ENCODE data around the gene BLOC1S1.

The BLOC1S1 gene

GRCh38 chr12:55715833-55716581 is at the start of gene BLOC1S1:
TSS of gene BLOC1S1 (plus strand) at chr12:55716046. CDS start at chr12:55716052, 6 bp downstream.
- DNase-seq, result peak; percentile 76

DNA sequence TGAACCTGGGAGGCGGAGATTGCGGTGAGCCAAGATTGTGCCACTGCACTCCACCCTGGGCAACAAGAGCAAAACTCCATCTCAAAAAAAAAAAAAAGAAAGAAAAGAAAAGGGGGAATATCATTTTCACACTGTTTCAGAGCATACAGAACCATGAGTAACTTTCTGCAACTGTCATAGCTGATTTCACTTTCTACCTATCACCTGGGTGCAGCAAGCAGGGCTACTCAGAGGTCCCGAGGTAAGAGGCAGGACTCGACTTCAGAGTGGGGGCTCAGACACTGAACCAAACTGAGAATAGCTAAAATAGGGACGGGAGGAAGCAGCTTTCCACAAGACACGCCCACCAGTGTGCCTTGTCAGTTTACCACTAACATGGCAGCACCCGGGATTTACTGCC is 49.3 kb upstream of the BLOC1S1 start:
- DNase-seq, result no peak

- no peak for DNase-seq
Observed at GRCh38 chr12:55670276-55670675, 45.6 kb upstream of the BLOC1S1 start.

GRCh38 chr12:55671746-55672145 is 44.1 kb upstream of the BLOC1S1 start:
- DNase-seq, result no peak

DNA sequence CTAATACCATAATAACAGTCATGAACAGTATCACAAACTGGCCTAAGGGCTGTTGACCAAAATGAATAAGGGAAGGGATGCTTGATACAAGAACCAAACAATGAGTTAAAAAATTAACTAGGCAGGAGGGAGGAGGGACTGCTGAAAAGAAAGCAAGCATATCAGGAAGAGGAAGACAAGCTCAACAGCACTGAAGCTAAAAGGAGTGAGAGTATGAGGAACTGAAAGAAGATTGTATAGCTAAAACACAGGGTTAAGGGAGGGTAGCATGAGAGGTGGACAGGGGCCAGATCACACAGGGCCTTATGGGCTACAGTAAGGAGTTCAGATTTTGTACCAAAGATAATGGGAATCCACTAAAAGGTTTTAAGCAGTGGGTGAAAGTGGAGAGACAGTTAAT is 42.2 kb upstream of the BLOC1S1 start:
- DNase-seq, result no peak

- no peak for DNase-seq
Observed at GRCh38 chr12:55675666-55676065, 40.2 kb upstream of the BLOC1S1 start.

- DNase-seq, result no peak
Observed at GRCh38 chr12:55676707-55677106, 39.1 kb upstream of the BLOC1S1 start.

DNA sequence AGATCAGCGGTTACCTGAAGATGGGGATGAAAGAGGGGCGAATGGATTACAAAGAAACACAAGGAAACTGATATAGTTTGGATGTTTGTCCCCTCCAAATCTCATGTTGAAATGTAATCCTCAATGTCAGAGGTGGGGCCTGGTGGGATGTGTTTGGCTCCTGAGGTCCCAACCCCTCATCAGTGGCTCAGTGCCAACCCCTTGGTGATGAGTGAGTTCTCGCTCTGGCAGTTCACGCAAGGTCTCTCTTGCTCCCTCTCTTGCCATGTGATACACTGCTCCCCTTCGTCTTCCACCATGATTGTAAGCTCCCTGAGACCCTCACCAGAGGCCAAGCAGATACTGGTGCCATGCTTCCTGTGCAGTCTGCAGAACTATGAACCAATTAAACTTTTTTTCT is 36.2 kb upstream of the BLOC1S1 start:
- no peak for DNase-seq

GRCh38 chr12:55681142-55682077 is 34.4 kb upstream of the BLOC1S1 start:
- no peak for DNase-seq

GRCh38 chr12:55682087-55682796 is 33.6 kb upstream of the BLOC1S1 start:
- no peak for DNase-seq

GRCh38 chr12:55683676-55684075 is 32.2 kb upstream of the BLOC1S1 start:
- DNase-seq, result no peak

DNA sequence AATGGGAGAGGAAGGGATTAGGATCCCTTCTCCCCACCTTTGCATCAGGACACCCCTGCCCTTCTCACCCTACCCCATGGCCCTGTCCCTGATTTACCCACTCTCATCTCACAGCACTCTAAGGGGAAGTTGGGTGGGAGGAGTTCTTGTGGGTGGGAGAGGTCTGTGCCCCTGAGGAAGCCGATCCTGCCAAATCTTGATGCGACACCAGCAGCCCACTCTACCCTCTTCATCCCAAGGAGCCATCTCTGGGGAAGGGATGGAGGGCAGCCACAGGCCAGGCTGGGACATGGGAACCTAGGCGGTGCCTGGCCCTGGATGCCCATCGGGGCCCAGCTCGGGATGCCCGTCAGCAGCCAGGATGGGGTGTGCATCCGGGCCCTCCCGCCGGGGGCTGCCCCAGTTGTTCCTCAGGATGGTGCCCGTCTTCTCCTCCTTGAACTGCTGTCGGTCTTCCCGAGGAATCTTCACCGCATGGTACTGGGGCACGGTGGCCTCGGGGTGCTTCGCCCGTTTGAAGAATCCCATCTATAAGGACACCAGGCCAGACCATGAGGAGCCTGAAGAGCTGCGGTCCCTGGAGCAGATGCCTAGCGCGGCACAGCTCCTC is 31.0 kb upstream of the BLOC1S1 start:
- no peak for DNase-seq

- DNase-seq, result no peak
Observed at GRCh38 chr12:55685671-55686070, 30.2 kb upstream of the BLOC1S1 start.

- no peak for DNase-seq
Observed at GRCh38 chr12:55686366-55687010, 29.4 kb upstream of the BLOC1S1 start.

DNA sequence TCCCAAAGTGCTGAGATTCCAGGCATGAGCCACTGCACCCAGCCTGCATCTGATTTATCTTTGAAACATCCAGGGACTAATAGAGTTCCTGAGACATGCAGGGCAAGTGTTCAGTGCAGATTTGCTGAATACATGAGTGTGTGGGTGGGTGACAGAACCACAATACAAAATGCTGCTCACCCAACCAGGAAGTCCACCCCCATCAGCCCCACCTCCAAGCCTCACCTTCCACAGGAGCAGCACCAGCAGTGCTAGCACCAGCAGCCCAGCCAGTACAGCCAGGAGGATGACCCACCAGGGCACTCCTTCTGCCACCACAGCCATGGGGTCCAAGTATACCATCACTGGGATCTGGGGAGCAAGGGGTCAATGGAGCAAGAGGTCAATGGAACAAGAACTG is 28.1 kb upstream of the BLOC1S1 start:
- DNase-seq, result no peak

DNA sequence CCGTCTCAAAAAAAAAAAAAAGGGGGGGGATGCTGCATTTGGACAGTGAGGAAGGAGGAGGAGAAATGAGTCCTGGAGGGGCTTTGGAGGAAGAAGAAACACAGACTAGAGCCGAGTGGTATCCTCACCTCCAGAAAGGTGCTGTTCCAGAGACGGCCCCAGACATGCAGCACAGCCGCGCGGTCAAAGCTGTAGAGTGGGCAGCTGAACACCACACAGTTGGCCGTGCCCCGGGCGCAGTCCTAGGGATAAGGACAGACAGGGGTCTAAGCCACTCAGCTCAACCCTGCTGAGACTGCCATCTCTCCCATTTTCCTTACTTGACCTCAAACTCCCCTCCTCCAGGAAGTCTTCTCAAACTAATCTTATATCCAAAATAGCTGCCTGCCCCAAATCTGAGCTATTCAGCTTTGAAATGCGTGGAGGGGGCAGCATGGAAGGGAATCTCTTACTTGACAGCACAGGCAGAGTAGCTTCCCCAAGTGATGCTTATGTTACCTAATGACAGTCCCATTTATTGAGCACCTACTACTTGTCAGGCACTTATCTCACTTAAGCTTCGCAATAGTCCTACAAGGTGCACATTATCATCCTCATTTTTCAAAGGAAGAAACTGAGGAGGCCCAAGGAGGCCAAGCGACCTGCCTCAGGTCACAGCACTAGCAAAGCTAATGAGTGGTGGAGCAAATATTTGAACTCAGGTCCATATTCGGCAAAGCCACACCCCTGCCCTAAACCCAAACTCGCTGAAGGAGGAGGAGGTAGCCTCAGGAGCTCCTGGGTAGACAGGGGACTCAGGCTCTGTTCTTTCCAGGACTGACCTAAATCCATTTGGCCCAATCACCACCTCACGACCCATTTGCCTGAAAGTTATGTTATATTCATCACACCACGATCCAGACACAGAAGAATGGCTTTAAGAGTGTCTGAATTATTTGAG is 26.9 kb upstream of the BLOC1S1 start:
- no peak for DNase-seq

- no peak for DNase-seq
Observed at GRCh38 chr12:55692631-55693322, 23.1 kb upstream of the BLOC1S1 start.

DNA sequence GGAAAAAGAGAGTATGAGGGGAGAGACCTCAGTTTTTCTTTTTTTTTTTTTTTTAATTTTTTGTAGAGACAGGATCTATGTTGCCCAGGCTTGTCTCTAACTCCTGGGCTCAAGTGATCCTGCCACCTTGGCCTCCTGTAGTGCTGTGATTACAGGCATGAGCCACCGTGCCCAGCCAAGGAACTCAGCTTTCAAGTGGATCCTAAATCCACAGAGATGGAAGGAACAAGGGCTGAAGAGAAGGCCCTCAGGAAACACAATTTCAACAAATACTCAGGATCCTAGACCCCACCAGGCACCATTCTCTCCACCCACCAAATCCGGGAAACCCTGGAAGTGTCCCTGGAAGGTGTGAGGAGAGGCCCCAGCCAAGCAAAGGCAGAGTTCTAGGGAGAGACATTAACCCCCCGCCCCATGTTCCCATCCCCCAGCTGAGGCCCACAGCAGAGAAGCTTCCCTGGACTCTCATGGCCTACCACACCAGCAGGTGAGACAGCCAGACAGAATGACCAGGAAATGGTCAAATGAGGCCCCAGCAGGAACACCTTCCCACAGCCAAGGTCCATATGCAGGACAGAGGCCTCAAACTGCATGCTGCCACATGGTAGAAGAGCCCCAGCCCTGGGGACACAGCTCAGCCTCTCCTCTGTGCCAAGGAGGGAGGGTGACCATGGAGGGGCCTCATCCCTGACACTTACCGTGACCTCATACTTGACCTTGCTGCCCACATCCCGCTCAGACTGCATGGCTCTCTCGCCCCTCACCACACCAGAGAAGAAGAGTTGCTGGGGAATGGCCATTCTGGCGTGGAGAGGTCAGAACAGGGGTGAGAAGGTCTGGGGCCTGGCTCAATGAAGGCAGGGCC is 22.3 kb upstream of the BLOC1S1 start:
- no peak for DNase-seq

DNA sequence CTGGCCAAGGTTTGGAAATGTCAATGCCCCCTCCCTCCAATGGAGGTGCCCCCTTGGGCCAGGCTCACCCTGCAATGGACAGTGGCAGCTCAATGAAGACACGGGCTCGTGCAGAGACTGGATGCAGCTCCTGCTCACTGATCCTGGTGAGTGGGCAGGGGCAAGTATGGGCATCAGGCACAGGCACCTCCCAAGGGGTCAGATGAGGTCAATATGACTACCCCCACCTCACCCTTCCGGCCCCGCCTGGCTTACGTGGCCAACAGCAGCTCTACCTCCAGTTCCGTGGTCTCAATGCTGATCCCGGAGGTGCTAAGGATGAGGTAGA is 21.7 kb upstream of the BLOC1S1 start:
- DNase-seq, result no peak

- no peak for DNase-seq
Observed at GRCh38 chr12:55694651-55695050, 21.2 kb upstream of the BLOC1S1 start.
